Measurements from ENCODE around the gene IFNAR1. TPM values are rescaled to one million over a fixed set of nuclear protein-coding genes. Genes with fewer than 3 reads are reported as not detected.
A peak's percentile ranks its signal among the peaks of the same experiment; 100 is the strongest.

Gene IFNAR1
- total RNA-seq: 10 to 100 TPM; 22.4 to 28.3 (median 26.4) TPM

DNA sequence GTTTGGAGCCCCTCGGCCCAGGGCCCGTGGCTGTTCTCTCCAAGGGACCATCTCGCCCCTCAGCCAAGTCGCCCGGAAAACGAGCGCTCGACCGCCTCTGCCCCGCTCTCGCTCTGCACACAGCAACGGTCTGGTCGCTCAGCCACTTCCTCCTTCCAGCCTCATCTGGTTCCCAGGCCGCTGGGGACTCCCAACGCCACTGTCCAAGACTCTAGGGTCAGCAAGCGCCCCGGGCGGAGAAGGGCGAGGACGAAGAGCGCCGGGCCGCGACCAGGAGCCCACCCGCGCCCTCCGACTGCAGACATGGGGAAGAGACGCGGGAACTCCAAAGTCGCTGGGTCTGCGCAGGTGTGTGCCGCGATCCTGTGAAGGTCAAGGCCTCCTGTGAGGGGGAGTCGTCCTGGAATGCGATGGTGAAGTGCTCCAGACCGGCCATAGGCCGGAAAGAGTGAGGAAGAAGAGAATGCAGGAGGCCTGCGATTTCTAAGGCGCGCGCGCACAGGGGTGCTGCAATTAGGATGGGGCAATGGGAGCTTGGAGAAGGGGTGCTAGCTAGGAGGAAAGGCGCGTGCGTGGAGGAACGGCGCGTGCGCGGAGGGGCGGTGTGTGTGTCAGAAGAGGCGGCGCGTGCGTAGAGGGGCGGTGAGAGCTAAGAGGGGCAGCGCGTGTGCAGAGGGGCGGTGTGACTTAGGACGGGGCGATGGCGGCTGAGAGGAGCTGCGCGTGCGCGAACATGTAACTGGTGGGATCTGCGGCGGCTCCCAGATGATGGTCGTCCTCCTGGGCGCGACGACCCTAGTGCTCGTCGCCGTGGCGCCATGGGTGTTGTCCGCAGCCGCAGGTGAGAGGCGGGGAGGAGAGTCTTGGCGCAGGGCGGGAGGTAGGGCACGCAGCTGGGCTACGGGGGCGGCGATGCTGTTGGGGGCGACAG, at the start of gene IFNAR1:
Gene IFNAR1, plus strand, starts transcription at position 680 of the 931 bp plus-strand sequence. Its CDS starts 86 bp downstream, at position 766.
- peaks cover 27 to 37% (median 29%) of the 10 kb centered on the region in 4 donors for H3K4me1 ChIP-seq
- TF ChIP-seq POLR2AphosphoS5 (IDR thresholded peaks at IDR 0.05): peak; percentile 92 to 96
- TF ChIP-seq, protein P1, sequence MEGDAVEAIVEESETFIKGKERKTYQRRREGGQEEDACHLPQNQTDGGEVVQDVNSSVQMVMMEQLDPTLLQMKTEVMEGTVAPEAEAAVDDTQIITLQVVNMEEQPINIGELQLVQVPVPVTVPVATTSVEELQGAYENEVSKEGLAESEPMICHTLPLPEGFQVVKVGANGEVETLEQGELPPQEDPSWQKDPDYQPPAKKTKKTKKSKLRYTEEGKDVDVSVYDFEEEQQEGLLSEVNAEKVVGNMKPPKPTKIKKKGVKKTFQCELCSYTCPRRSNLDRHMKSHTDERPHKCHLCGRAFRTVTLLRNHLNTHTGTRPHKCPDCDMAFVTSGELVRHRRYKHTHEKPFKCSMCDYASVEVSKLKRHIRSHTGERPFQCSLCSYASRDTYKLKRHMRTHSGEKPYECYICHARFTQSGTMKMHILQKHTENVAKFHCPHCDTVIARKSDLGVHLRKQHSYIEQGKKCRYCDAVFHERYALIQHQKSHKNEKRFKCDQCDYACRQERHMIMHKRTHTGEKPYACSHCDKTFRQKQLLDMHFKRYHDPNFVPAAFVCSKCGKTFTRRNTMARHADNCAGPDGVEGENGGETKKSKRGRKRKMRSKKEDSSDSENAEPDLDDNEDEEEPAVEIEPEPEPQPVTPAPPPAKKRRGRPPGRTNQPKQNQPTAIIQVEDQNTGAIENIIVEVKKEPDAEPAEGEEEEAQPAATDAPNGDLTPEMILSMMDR (IDR thresholded peaks at IDR 0.05): peak in 1 of 3 experiments; percentile 14
- TF ChIP-seq POLR2A (IDR thresholded peaks at IDR 0.05; ENCODE audit: low read depth): no peak
- TF ChIP-seq EP300 (IDR thresholded peaks at IDR 0.05): no peak
- H3K36me3 ChIP-seq: no peaks in the 10 kb centered on the region
- peak within 1 kb of the TSS; percentile 94 to 98 (median 96) for H3K27ac ChIP-seq (replicated peaks in 1 of 4)
- no peaks in the 10 kb centered on the region for H3K27me3 ChIP-seq
- DNase-seq (ENCODE audit: extremely low spot score): peak; percentile 100
- peak within 1 kb of the TSS; percentile 76 to 99 (median 85) for H3K4me3 ChIP-seq
- H3K9me3 ChIP-seq: no peaks in the 10 kb centered on the region
- intact Hi-C loops (cut with DNase I): no loop called here
- under 1% methylated on average over 55 of the region's 86 CpGs for WGBS

DNA sequence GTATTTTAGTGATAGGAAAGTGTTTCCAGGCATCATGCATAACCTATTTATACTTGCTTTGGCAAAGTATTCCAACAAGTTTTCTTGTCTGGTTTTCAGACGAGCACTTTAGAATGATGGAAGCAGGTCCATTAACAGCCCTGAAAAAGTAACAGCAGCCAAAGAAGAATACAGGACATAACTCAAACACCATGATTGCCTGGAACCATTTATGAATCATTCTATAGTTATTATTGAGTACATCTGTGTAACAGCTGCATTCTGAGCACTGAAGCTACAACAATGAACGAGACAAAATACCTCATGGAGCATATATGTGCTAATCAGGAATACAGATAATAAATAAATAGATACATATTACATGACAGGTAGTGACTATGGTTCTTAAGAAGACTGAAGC, 46.0 kb upstream of the IFNAR1 start:
- TF ChIP-seq POLR2AphosphoS5 (IDR thresholded peaks at IDR 0.05) (no peak), EP300 (IDR thresholded peaks at IDR 0.05) (no peak), POLR2A (IDR thresholded peaks at IDR 0.05; ENCODE audit: low read depth) (no peak)
- TF ChIP-seq, protein P1 (IDR thresholded peaks at IDR 0.05): no peak
- DNase-seq (ENCODE audit: extremely low spot score): no peak
- peaks cover 18 to 86% (median 58%) of the 10 kb centered on the region in 4 donors for H3K36me3 ChIP-seq
- H3K4me3 ChIP-seq: no peak overlapping the region
- H3K4me1 ChIP-seq: no peaks in the 10 kb centered on the region
- intact Hi-C loops (cut with DNase I): no loop called here
- H3K9me3 ChIP-seq: no peaks in the 10 kb centered on the region
- H3K27me3 ChIP-seq: no peaks in the 10 kb centered on the region
- WGBS: 92% methylated on average over 2 of the region's 2 CpGs
- H3K27ac ChIP-seq (replicated peaks in 1 of 4): no peak overlapping the region

DNA sequence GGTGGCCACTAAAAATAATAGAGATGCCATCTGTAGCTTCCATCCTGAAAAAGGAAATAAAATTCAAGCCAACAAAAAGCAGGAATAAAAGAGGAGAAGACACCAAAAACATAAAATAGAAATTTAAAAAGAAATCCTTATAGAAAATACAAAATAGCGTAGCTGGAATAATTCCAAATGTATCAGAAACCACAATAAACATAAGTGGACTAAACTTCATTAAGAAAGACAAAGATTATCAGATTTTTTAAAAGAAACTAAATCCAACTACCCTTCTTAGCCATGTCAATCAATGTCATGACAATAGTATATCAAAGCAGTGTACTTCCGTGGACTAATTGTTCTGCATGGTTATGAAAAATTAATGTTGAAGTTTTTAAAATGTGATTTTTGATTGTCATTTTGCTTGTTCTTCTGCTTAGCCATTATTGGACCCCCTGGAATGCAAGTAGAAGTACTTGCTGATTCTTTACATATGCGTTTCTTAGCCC, 45.4 kb upstream of the IFNAR1 start:
- H3K4me1 ChIP-seq: no peaks in the 10 kb centered on the region
- WGBS: 97% methylated on average over 3 of the region's 3 CpGs
- no peak for DNase-seq (ENCODE audit: extremely low spot score)
- peaks cover 18 to 87% (median 62%) of the 10 kb centered on the region in 4 donors for H3K36me3 ChIP-seq
- TF ChIP-seq, protein P1 (IDR thresholded peaks at IDR 0.05): no peak
- TF ChIP-seq POLR2AphosphoS5 (IDR thresholded peaks at IDR 0.05) (no peak), EP300 (IDR thresholded peaks at IDR 0.05) (no peak), POLR2A (IDR thresholded peaks at IDR 0.05; ENCODE audit: low read depth) (no peak)
- H3K27me3 ChIP-seq: no peaks in the 10 kb centered on the region
- H3K4me3 ChIP-seq: no peak overlapping the region
- no peaks in the 10 kb centered on the region for H3K9me3 ChIP-seq
- H3K27ac ChIP-seq (replicated peaks in 1 of 4): no peak overlapping the region
- intact Hi-C loops (cut with DNase I): no loop called here

DNA sequence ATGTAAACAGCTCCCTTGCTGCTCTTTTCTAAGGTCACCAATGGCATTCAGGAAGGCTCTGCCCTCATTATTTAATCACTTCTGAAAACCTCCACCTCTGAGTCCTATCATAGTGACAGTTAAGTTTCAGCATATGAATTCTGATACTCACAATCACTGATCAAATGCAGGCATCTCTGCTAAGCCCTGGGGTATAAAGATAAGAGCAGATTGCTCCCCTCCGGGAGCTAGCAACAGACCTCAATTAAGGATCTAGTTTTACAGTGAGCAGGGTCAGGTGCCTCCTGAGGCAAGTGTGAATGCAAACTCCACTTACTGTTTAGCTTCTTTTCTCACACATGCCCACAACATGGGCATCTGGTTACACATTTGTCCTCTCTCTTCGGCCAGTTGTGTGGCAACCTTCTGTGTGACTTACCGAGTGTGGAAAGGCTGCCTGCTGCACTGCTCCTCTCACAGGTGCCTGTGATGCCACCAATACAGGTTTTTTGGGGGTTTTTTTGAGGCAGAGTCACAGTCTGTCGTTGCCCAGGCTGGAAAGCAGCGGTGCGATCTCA, 43.6 kb upstream of the IFNAR1 start:
- no peaks in the 10 kb centered on the region for H3K27me3 ChIP-seq
- peaks cover 22 to 90% (median 60%) of the 10 kb centered on the region in 4 donors for H3K36me3 ChIP-seq
- peaks cover 3 to 7% (median 6%) of the 10 kb centered on the region in 4 donors for H3K4me1 ChIP-seq
- no peak for DNase-seq (ENCODE audit: extremely low spot score)
- TF ChIP-seq EP300 (IDR thresholded peaks at IDR 0.05) (no peak), POLR2A (IDR thresholded peaks at IDR 0.05; ENCODE audit: low read depth) (no peak), POLR2AphosphoS5 (IDR thresholded peaks at IDR 0.05) (no peak)
- TF ChIP-seq, protein P1 (IDR thresholded peaks at IDR 0.05): no peak
- H3K9me3 ChIP-seq: no peaks in the 10 kb centered on the region
- H3K27ac ChIP-seq (replicated peaks in 1 of 4): no peak overlapping the region
- WGBS: 94% methylated on average over 6 of the region's 6 CpGs
- H3K4me3 ChIP-seq: no peak overlapping the region
- intact Hi-C loops (cut with DNase I): no loop called here

Measured in esophagus muscularis mucosa (tissue), 4 donors.